COR-L47 (cell line): Measurements from ENCODE around the gene HHIP.

Experiments
- DNase-seq: peaks from one replicate; lab custom pipeline; 2025; lab: John Stamatoyannopoulos, UW

HHIP gene, protein sequence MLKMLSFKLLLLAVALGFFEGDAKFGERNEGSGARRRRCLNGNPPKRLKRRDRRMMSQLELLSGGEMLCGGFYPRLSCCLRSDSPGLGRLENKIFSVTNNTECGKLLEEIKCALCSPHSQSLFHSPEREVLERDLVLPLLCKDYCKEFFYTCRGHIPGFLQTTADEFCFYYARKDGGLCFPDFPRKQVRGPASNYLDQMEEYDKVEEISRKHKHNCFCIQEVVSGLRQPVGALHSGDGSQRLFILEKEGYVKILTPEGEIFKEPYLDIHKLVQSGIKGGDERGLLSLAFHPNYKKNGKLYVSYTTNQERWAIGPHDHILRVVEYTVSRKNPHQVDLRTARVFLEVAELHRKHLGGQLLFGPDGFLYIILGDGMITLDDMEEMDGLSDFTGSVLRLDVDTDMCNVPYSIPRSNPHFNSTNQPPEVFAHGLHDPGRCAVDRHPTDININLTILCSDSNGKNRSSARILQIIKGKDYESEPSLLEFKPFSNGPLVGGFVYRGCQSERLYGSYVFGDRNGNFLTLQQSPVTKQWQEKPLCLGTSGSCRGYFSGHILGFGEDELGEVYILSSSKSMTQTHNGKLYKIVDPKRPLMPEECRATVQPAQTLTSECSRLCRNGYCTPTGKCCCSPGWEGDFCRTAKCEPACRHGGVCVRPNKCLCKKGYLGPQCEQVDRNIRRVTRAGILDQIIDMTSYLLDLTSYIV

DNA sequence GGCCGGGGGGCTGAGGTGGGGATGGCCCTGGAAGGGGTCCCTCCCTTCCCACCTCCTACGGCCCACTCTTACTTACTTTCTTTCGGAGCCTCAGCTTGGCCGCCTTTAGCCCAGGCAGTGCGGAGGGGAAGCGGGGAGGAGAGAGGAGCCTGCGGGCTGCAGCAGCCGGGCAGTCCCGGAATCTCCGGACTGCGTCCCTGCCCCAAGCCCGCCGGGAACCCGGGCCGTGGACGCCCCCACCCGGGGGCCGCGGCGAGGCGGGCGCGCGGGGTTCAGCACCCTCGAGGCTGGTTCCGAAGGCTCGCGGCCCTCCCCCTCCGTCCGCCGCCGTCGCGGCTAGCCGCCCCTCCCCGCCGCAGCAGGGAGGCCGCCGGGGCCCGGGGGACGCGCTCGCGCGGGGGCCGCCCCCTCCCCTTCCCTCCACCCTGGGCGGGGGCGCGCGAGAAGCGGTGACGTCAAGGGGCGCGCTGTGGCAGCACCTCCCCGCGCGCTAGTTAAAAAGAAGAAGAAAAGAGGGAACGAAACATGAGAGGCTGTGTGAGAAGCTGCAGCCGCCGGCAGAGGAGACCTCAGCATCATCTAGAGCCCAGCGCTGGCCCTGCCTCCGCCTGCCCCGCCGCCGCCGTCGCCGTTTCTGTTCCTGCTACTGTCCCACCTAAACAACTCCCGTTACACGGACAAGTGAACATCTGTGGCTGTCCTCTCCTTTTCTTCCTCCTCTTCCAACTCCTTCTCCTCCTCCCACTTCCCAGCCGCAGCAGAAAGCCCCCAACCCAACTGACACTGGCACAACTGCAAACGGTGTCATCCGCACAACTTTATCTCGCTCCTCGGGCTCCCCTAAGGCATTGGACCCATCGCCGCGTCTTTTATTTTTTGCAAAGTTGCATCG lies at the start of gene HHIP:
TSS of gene HHIP (plus strand) at position 526 of the 892 bp plus-strand sequence. CDS start 520 bp downstream, outside the sequence.
- peak; percentile 64 for DNase-seq

DNA sequence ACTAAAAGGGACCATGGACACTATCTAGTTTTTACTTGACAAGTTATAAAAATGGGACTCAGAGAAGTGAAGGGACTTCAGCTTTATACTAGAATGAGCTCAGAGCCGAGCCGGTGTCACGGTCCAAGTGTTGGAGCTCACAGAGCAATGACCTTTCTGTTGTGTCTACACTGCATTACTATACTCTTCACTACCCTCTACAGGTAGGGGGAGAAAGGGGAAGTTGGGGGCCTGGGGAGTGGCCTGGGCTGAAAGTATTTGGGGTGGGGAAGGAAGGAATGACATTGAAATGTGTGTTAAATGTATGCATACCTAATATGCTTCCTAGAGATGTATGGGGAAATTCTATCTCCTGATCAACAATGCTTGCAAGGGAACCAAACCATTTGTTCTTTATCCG lies 48.8 kb upstream of the HHIP start:
- DNase-seq, result no peak

DNA sequence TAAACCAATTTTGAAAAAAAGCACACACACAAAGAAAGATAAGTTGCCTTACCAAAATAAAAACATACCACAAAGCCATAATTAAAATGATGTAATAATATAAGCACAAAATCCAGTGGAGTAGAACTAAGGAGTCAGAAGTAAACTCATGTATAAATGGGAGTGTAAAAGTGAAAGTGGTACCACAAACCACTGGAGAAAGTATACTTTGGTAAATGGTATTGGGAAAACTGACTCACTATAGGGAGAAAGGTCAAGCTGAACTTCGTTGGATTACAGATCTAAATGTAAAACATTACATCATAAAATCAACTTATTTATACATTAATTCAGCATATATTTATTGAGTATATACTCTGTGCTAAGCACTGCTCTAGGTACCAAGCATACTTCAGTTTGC lies 46.3 kb upstream of the HHIP start:
- no peak for DNase-seq

DNA sequence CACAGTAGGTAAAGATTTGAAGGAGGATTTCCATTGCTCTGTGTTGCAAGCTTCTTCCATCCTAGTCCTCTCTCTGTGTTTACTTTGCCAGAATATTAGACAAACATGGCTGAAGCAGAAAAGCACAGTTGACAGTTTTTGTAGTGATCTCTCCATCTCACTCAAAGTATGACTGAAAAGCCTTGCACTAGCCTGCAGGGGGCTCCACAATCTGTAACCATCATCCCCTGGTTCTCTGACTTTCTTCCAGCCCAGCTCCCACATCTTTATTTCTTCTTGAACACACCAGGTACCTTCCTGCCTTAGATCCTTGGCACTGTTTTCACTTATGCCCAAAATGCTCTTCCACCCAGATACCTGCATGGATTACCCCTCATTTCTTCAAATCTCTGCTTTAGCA lies 34.1 kb upstream of the HHIP start:
- DNase-seq, result no peak

DNA sequence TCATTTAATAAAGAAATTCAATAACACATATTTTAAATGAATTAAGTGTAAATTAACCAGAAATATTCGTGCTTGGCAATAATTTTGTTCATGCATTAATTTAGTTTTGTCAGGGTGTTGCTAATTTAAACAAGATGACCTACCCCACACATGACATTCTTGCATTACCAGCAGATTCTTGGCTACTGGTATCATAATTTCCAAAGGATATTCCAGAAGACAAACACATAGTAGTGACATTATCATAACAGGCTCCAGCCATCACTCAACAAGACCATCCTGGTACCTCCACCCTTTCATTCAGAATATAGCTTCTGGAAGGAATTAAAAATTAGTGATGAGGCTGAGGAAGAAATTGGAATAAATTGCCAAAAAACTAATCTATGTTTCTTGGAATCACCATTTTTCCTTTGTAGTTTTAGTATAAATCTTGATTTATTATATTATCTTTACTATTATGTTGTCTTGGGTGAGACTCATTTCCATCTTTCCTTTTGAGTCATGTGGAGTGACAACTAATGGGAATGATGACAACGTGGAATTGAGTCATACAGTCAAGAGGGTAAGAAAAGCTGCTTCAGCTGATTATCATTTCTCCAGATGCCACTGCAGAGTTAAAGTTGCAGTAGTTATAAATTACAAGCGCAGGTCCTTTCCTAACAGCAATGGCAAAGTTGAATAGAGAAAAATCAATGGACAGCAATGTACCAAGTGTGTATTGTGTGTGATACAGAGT lies 30.9 kb upstream of the HHIP start:
- DNase-seq, result no peak

DNA sequence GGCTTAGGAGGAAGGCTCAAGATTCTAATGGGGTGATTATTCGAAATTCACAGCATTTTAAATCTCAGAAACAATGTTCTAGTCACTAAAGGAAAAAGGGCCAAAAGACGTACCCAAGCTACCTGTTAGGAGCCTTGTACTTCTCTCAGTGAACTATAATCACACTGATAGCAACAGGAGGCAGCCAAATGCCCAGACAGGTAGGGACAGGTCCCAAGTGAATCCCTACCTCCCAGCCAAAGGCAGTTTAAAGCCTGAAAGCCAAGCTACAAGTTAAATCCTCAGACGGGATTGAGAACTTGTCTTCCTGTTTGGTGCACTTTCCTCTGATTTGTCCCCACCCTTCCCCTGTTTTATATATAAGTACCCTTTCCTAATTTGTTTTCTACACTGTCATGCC lies 24.3 kb upstream of the HHIP start:
- no peak for DNase-seq

DNA sequence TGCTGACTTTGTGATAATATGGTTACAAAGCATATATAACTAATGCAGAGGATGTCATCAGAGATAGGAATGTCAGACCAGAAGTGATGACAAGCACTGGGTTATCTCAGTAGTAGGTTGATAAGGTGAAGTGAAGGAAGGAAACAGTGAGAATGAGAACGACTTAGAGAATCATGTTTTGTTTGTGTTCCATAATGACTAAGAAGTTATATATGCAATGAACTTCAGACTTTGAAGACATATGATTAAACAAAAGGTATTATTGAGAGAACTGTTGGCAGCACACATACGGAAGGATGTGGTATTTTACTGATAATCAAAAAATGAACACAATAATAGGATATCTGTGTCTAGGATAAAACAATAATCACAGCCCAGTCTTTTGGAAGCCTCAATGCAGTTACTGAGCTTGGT lies 18.3 kb upstream of the HHIP start:
- DNase-seq, result no peak

DNA sequence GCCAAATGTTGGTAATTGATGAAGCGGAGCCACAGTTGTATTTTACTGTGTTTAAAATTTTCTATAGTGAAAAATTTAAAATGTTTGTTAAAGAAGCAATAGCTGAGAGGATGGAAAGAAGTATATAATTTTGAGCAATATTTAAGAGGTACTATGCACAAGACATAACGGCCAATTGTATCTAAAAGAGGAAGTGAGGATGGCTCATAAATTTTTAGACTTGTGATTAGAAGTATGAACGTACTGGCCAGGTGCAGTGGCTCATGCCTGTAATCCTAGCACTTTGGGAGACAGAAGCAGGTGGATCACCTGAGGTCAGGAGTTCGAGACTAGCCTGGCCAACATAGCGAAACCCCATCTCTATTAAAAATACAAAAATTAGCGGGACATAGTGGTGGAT lies 12.7 kb upstream of the HHIP start:
- no peak for DNase-seq

DNA sequence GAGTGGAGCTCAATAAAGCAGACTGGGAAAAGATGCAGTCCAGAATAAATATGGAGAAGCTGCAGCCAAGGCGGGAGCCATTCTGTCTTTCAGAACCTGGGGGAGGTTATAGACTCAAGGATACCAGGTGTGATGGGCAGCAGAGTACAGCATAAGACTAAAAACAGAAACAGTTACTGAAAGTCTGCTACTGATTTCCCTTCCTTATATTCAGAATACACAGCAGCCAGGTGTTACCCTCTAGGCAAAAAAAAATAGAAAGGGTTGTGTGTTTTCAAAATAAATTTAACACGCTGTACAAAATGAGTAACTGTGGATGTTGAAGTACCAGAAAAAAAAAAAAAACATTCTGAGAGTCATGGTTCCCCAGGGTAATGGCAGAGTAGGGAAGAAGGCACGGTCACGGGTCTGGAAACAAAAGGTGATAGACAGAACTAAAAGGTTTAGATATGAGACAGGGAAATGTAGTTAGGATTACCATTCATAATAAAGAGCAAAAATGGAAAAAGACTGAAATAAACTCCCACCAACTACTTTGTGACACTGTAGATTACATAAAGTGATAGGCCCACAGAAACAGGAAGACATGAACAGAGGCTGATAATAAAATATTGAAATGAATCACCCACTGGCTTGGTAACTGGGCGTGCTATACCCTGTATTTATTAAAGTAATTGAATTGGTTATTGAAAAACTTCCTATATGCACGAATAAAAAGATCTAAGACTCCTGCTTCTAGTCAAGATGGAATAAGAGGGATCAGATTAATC lies 10.8 kb upstream of the HHIP start:
- DNase-seq, result no peak

DNA sequence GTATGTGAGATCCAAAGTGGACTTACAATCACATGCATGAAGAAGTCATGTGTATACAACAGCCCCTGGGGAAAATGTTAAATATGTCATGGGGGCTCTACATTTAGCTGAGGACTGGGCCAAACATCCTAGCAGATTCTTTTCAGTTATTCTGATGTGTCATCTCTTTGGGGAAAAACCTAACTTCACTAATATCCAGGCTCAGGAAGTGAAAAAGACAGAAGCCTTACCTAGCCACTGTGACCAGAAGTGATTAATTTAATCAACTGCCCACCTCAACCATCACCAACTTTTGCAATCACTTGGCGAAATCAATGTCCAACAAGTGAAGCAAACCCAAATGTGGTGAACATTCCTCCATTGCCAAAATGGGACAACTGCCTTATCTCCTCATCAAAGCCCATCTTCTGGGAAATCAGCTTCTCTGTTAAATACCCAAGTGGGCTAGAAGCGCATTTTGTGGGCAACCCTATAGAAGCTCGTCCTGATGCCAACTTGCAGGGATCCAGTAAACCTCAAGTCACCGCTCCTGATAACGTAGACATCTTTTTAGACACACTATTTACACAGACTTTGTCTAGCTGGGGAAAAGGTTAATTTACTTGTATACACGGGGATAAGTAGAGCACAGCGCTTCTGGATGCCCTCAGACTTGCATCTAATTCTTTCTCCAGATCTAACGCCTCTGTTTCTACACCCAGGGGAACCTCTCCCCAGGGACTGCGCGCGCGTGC lies 1.4 kb upstream of the HHIP start:
- DNase-seq, result no peak

DNA sequence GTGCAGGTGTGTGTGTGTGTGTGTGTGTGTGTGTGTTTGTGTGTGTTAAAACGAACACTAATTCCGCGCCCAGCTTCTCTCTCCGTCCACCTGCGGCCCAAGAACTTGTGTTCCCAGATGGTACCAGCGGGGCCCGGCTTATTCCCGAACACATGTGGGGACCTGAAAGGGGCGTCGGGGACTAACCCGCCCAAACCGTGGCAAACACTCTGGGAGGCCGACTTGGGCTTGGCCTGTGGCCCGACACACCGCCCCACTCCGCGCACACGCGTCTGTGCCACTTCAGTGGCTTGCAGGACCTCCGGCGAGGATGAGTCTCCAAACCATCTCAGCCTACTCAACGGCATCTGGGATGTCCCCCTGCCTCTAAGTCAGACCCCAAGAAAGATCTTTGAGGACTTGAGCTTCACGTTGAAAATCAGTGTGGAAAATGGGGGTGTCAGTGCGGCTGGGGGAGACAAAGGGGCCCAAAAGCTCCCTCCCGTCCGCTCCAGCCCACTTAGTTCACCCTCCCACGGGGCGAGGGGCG lies 790 bp upstream of the HHIP start:
- no peak for DNase-seq

DNA sequence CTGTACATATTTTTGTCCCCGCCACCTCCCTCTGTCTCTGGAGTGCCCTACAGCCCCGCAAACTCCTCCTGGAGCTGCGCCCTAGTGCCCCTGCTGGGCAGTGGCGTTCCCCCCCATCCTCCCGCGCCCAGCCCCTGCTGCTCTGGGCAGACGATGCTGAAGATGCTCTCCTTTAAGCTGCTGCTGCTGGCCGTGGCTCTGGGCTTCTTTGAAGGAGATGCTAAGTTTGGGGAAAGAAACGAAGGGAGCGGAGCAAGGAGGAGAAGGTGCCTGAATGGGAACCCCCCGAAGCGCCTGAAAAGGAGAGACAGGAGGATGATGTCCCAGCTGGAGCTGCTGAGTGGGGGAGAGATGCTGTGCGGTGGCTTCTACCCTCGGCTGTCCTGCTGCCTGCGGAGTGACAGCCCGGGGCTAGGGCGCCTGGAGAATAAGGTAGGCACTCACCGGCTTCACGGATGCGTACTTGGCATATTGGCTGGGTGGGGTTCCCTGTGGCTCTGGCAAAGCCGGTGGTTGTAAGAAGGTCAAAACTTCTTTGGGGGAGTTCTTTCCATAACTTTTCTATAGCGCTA lies 653 bp downstream of the HHIP start:
- DNase-seq, result peak; percentile 37

DNA sequence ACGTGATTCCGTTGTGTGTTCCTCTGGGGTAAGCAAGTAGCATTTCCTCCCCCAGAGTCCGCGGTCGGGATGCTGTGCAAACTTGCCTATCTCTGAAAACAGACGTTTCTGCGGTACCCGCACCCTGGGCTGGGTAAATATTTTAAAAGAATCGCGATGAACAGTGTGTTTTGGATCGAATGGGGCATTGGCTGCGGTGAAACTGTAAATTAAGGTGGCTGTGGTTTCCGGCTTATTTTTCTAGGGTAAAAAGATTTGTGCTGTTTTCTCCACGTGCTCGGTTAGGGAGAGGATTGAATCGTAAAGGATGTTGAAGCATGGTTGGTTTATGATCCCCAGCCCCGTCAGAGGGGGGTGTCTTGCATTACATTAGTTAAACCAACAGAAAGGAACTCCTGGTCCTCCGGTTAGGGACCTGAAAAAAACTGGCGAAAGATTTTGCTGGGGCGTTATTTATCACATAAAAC lies 1.2 kb downstream of the HHIP start:
- peak; percentile 16 for DNase-seq

DNA sequence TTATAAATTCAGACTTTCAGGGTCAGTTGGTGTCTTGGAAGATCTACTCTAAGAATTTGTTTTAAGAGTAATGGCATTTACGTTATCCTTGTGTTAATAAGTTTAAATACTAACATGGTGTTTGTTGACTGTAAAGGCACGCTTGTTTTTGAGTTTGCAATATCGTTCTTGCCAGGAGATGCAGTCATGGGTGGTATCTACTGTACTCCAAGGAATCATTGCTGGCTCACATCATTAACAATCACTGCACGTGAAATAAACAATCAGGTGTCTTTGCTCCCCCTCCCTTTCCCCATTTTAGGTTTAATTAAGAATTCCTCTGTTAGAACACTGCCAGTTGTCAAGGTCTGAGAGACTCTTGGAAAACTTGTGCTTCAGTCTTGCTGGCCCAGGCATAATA lies 1.6 kb downstream of the HHIP start:
- DNase-seq, result no peak

DNA sequence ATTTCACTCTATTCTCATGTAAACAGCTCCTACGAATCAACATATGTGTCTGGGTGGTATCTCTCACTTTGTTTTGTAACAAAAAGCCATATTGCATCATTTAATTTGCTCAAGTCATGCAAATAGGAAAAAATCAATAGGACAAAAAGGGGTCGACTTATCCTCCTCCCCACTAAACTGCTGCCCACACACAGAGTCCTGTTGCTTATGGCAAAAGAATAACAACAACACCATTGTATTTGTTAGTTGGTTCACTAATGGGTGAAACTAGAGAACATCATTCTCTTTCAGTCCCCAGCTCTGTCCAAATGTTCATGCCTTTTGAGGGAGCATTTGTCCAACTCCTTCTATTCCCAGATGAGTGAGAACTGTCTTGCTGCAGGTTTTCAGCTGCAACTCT lies 2.1 kb downstream of the HHIP start:
- no peak for DNase-seq

DNA sequence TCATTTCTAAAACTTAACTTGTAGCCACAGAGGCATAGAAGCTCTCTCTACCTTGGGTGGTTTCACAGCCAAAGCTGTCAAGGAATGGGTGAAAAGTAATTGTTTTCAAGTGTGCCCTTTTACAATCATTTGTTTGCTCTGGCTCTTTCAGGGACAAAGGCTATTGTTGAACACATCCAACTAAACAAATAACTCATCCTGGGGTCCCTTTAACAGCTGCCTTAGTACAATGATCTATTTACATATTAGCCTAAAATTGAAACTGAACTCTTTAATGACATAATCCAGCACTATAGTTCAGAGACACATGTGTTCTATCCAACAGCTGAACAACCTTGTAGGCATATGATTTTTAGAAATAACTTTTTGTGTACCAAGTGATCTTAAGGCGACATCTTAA lies 3.7 kb downstream of the HHIP start:
- peak; percentile 85 for DNase-seq

DNA sequence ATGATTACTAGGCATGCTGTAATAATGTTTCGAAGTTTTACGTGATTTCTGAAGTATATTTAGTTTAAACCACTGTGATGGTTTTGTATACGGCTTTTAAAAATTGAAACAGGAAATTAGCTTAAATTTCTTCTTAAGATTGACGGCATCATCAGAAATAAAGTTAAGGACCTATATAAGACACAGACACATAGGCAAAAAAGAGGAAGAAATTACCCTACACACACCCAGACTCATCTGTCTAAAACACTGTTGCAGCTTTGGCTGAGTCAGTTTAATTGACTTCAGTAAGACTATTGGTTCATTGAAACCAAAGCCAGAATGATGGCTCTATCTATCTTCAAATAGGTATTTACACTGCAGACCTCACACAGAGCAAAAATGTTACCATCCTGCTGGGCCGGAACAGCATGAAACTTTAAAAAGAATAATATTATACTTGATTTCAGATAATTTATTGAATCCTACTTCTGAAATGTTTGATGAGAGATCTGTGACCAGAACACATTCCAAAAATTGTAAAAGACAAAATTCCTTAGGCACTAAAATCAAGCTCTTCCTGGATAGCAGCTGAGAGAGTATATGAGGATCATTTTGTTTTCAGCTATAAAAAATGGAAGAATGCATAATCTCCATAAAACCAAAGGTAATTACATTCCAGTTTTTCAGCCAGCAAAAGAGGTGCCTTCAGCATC lies 4.5 kb downstream of the HHIP start:
- peak; percentile 50 for DNase-seq

DNA sequence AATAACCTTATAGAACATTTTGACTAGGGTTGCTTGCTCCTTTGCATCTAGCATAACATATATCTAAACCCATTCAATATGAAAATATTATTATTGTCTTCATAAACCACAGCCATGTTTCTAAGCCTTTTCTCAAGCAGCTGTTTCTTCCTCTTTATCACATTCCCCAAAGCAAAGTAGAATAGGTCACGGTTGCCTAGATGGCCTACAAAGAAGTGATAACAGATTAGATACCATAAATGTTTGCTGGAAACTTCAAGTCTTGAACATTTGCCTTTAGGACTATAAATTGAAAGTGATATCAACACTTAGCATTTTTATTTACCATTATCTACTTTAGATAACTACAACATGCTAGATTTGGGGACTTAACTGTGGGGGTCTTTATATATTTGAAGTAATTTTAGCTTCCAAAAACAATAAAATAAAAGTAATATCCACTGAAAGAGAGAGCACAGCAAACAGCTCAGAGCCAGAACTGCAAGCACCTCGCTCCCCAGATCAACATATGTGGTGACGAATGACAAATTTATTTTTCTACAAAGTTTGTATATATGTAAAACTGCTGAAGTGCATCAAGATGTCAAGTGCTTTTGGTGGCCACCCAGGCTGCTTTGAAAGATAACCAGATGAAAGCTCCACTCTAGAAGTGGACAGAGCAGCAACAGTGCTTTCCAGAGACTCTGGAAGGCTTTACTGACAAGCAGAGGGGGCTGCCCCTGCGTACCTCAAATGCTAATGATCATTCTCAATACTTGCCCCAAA lies 8.0 kb downstream of the HHIP start:
- no peak for DNase-seq
